Lung (tissue), 12 donors: ENCODE measurements around the gene SLC35C1. TPM values are rescaled to one million over a fixed set of nuclear protein-coding genes. Genes with fewer than 3 reads are reported as not detected.
"Not testable (repeated sequence)": the region's sequence is repeated elsewhere in the genome, so short reads cannot be mapped to it uniquely, and the experiment has no call there.

ENCODE experiments used
- ATAC-seq: fragments of 200-7000 bp; cut with Tn5 transposase; one replicate; pipeline ENCODE4 v1.9.1; 2020; ENCODE audit warnings: moderate number of reproducible peaks; ENCODE audit not compliant: insufficient read depth, low FRiP score
- DNase-seq, 3 donors: peaks; one replicate each; pipeline ENCODE4 v3.0.0-alpha.2; 2013 to 2017
- H3K27ac ChIP-seq, 2 donors: one replicate each; pipeline ENCODE4 v1.5.1; 2013; ENCODE audit warnings: mild to moderate bottlenecking in 2 of 2, moderate library complexity in 2 of 2, control low read depth in 1 of 2, inconsistent platforms in 1 of 2, low read depth in 1 of 2, low read length in 1 of 2
- H3K27me3 ChIP-seq, 3 donors: one replicate each; pipeline ENCODE4 v1.5.1; 2013; ENCODE audit warnings: low read length in 2 of 3; ENCODE audit not compliant: control insufficient read depth in 3 of 3, insufficient read depth in 3 of 3
- H3K36me3 ChIP-seq, 4 donors: one replicate each; pipeline ENCODE4 v1.5.1; 2013; ENCODE audit warnings: low read length in 4 of 4, mild to moderate bottlenecking in 1 of 4, moderate library complexity in 1 of 4; ENCODE audit not compliant: control insufficient read depth in 4 of 4, insufficient read depth in 4 of 4
- H3K4me1 ChIP-seq, 5 donors: one replicate each; pipeline ENCODE4 v1.5.1; 2013; ENCODE audit warnings: low read length in 5 of 5, mild to moderate bottlenecking in 2 of 5, moderate library complexity in 1 of 5; ENCODE audit not compliant: control insufficient read depth in 5 of 5, insufficient read depth in 5 of 5
- H3K4me3 ChIP-seq: one replicate; pipeline ENCODE4 v1.5.1; 2013; ENCODE audit warnings: mild to moderate bottlenecking, control low read depth, moderate library complexity
- H3K9ac ChIP-seq, 2 donors: one replicate each; pipeline ENCODE4 v1.5.1; 2013; ENCODE audit warnings: low read length in 2 of 2, control low read depth in 1 of 2; ENCODE audit not compliant: insufficient read depth in 1 of 2
- H3K9me3 ChIP-seq, 4 donors: one replicate each; pipeline ENCODE4 v1.5.1; 2013; ENCODE audit warnings: low read length in 3 of 4, mild to moderate bottlenecking in 1 of 4, moderate library complexity in 1 of 4; ENCODE audit not compliant: control insufficient read depth in 4 of 4, insufficient read depth in 3 of 4
- WGBS, 2 donors: extraction: QIAGEN DNeasy Blood & Tissue Kit; methylation state at CpG; one replicate each; pipeline ENCODE4 v1.1.7; 2013; 5-methylcytosine and 5-hydroxymethylcytosine counted together
- polyA plus RNA-seq, 2 donors: library from polyadenylated mRNA; stranded (reverse); fragments of 200-250 nt; gene quantifications; one replicate each; pipeline ENCODE4 v1.2.1, GENCODE V29; 2013
- total RNA-seq, 2 donors: library from RNA; depleted of rRNA in 1 of 2; stranded (reverse); fragments of >200 nt in 1 of 2; gene quantifications; one replicate each; pipeline ENCODE4 v1.2.1, GENCODE V29; 2014 to 2021
- TF ChIP-seq, protein P1 (sequence below): IDR thresholded peaks from 2 replicates; pipeline ENCODE4 v1.5.1; 2012; ENCODE audit warnings: mild to moderate bottlenecking; ENCODE audit errors: control extremely low read depth, extremely low read depth
- donor health status: control.
- donor health status: control.
- donor health status: Bipolar disorder and iron deficiency.
- donor health status: healthy.
- donor health status: DM: yes; HTN: yes; CAD: no.

SLC35C1 gene
- total and polyA plus RNA-seq, 4 donors, result 5.4 to 35.9 (median 24.1) TPM

DNA sequence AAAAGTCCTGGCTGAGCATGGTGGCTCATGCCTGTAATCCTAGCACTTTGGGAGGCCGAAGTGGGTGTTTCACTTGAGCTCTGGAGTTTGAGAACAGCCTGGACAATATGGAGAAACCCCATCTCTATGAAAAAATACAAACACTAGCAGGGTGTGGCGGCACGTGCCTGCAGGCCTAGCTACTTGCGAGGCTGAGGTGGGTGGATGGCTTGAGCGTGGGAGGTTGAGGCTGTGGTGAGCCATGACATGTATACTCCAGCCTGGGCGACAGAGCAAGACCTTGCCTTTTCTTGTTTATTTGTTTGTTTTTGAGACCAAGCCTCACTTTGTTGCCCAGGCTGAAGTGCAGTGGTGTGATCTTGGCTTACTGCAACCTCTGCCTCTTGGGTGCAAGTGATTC lies 34.3 kb downstream of the SLC35C1 start:
- H3K27ac ChIP-seq, result no peak overlapping the region
- no peaks in the 10 kb centered on the region for H3K36me3 ChIP-seq
- H3K27me3 ChIP-seq, result no peaks in the 10 kb centered on the region
- no peak overlapping the region for H3K9ac ChIP-seq
- TF ChIP-seq, protein P1, sequence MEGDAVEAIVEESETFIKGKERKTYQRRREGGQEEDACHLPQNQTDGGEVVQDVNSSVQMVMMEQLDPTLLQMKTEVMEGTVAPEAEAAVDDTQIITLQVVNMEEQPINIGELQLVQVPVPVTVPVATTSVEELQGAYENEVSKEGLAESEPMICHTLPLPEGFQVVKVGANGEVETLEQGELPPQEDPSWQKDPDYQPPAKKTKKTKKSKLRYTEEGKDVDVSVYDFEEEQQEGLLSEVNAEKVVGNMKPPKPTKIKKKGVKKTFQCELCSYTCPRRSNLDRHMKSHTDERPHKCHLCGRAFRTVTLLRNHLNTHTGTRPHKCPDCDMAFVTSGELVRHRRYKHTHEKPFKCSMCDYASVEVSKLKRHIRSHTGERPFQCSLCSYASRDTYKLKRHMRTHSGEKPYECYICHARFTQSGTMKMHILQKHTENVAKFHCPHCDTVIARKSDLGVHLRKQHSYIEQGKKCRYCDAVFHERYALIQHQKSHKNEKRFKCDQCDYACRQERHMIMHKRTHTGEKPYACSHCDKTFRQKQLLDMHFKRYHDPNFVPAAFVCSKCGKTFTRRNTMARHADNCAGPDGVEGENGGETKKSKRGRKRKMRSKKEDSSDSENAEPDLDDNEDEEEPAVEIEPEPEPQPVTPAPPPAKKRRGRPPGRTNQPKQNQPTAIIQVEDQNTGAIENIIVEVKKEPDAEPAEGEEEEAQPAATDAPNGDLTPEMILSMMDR, result no peak
- H3K4me3 ChIP-seq, result no peak overlapping the region
- H3K9me3 ChIP-seq, result no peaks in the 10 kb centered on the region
- 87 to 96% methylated on average over 6 of the region's 6 CpGs for WGBS, 2 donors
- ATAC-seq, result no peak
- no peaks in the 10 kb centered on the region for H3K4me1 ChIP-seq
- DNase-seq, result no peak

DNA sequence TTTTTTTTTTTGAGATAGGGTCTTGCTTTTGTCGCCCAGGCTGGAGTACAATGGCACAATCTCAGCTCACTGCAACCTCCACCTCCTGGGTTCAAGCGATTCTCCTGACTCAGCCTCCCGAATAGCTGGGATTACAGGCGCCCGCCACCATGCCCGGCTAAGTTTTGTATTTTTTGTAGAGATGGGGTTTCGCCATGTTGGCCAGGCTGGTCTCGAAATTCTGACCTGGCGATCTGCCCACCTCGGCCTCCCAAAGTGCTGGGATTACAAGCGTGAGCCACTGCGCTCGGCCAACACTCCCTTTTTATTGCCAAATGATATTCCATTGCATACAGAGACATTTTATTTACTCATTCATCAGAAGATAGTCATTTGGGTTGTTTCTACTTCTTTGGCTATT lies 35.3 kb downstream of the SLC35C1 start:
- not testable (repeated sequence) for H3K27ac ChIP-seq, H3K4me3 ChIP-seq, H3K9me3 ChIP-seq, H3K4me1 ChIP-seq, H3K27me3 ChIP-seq, ATAC-seq, H3K36me3 ChIP-seq, DNase-seq, H3K9ac ChIP-seq
- WGBS, 2 donors, result 85 to 96% methylated on average over 13 of the region's 13 CpGs

DNA sequence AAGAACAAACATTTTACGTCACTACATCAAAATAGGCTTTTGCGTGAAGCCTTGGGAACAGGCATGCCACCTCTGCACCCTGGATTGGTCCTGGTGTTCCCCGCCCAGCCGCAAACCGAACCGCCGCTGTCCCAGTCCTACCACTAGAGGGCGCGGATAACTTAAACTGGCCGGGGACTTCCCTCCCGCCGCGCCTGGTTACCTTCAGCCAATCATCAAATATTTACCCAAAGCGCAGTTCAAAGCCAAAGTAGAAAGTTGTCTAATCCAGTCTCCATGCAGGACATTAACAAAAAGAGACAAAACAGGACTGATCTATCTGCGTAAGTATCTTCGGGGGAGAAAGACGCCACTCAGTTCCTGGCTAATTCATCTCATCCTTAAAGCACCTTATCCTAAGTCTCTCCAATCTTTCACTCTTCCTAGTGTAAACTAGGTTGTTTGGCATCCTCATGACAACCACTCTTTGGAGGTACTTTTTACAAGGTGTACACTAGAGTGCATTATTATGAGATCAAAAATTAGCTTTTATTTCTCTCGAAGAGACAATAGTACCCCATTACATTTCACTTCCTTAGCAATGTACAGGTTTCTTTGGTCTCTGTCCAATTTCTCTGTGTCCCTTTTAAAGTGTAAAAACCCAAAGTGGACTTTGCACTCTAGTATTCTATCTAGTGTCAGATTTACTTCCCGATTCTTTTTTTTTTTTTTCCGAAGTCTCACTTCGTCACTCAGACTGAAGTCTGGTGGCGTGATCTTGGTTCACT lies 38.4 kb downstream of the SLC35C1 start:
- whole genome bisulfite sequencing, 2 donors, result 15 to 17% methylated on average over 22 of the region's 22 CpGs
- TF ChIP-seq, protein P1, result peak; percentile 90
- H3K4me1 ChIP-seq, result peaks cover 0 to 13% (median 4%) of the 10 kb centered on the region in 5 donors
- DNase-seq (peak; percentile 92 to 95 (median 93)), ATAC-seq (peak; percentile 58)
- no peak overlapping the region for H3K9ac ChIP-seq
- H3K27ac ChIP-seq, result no peak overlapping the region
- no peaks in the 10 kb centered on the region for H3K27me3 ChIP-seq
- no peak overlapping the region for H3K4me3 ChIP-seq
- H3K9me3 ChIP-seq, result no peaks in the 10 kb centered on the region
- no peaks in the 10 kb centered on the region for H3K36me3 ChIP-seq

DNA sequence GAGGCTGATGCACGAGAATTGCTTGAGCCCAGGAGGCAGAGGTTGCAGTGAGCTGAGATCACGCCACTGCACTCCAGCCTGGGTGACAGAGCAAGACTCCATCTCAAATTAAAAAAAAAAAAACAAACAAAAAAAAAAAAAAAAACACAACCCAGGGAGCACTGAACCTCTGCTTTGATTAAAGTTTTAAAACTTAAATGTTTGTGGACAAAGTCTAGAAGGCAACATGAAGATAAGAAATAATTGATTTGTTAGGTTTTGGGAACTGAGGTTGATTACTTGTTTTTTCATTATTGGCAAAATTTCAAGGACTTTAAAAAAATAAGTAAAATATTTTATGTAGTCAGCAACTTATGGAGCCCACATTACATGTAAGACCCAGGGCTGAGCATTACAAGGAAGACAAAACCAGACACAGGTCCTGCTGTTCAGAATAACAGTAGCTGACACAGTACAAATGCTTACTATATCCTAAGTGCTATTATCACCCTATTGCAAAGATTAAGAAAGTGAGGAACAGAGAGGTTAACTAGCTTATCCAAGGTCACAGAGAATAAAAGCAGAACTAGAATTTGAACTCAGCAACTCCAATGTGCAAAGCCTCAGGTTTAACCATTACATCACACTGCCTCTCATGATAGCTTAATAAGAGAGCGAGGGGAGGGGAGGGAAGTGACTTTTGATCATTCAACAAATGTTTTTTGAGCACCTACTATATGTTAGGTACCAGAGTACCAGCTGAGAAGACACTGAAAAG lies 40.1 kb downstream of the SLC35C1 start:
- no peak overlapping the region for H3K27ac ChIP-seq
- no peaks in the 10 kb centered on the region for H3K27me3 ChIP-seq
- ATAC-seq (no peak), DNase-seq (peak in 1 of 3 donors; percentile 45)
- 76 to 78% methylated on average over 3 of the region's 3 CpGs for WGBS, 2 donors
- H3K9me3 ChIP-seq, result no peaks in the 10 kb centered on the region
- peaks cover 5 to 20% (median 7%) of the 10 kb centered on the region in 5 donors for H3K4me1 ChIP-seq
- TF ChIP-seq, protein P1, result no peak
- no peak overlapping the region for H3K4me3 ChIP-seq
- H3K9ac ChIP-seq, result no peak overlapping the region
- no peaks in the 10 kb centered on the region for H3K36me3 ChIP-seq
